Ecto neural progenitor cell (in vitro differentiated cells): Measurements from ENCODE around the gene PHLPP1.

Experiments
- DNase-seq: peaks from one replicate; pipeline ENCODE4 v3.0.0-alpha.2; 2018; ENCODE audit warnings: low spot score

Gene PHLPP1

GRCh38 chr18:63016270-63016669 lies 300.9 kb downstream of the PHLPP1 start:
- DNase-seq, result no peak

- DNase-seq, result no peak
Measured at GRCh38 chr18:63017076-63017475, 301.7 kb downstream of the PHLPP1 start.

DNA sequence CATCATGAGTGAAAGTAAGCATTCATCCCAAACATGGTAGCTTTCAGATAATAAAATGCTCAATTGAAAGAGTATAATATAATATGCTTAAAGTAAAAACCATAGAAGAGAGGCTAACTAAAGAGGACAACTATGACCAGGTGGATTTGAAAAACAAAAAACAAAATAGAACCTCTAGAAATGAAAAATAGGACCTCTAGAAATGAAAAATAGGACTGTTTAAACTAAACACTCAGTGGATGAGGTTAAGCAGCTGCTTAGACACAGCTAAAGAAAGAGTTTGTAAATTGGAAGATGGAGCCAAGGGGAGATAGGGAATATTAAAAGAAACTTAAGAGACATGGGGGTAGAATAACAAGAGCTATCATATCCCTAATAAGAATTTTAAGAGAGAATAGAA lies 302.6 kb downstream of the PHLPP1 start:
- DNase-seq, result no peak

DNA sequence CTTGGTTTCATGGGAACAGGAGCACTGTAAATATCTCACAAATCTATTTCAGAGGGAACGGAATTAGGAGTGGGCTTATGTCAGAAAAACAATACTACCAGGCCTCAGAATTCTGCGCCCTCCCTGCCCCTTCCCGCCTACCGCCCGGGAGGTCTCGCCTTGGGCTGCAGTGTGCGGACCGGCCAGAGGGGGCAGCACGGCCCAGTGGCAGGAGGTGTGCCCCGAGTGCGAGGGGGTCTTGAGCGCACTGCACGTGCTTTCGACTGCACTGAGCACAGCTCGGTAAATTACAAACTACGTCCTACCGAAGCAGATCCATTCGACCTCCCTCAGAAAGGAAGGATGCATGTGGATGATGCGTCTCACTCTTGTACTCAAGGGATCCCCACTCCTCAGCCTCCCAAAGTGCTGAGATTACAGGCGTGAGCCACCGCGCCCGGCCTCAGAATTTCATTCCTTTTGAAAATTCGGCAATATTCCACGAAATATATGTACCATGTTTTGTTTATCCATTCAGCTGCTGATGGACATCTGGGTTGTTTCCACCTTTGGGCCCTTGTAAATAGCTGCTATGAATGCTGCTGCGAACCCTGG lies 307.2 kb downstream of the PHLPP1 start:
- DNase-seq, result peak; percentile 73

DNA sequence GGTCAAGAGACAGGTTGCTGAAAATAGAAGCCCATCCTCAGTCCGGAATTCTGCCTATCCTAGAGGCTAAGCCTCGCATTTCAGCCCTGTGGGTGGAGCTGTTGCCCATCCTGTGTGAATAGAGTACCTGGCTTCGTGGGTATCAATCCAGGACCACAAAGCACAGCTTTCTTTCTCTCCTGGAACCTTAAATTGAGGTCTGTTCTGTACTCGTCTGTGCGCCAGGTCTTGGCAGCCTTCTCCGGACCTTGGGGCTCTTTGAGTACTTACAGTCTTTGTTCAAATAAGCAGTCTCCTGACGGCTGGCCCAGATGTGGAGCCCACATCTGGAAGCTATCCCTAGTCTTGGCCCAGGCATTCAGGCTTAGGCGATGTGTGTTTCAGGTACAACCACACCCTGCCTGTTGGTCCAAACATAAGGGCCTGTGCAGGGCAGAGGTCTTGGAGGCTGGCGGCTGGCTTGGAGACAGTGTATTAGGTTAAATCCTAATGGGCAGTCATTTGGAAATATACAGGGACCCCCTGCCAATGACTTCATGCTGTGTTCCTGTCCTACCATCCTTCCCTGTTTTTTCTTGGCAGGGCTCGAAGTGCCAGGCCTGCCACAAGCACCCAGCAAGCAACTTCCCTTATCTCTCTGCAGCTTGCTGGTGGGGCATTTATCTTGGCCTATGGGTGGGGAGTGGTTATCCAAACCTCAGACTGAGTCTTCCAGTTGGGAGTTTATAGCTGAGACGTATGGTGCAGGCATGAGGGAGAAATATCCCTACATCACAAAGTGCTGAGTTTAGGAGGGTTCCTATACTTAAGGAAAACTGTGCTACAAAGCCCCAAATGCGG lies 310.1 kb downstream of the PHLPP1 start:
- peak; percentile 60 for DNase-seq

DNA sequence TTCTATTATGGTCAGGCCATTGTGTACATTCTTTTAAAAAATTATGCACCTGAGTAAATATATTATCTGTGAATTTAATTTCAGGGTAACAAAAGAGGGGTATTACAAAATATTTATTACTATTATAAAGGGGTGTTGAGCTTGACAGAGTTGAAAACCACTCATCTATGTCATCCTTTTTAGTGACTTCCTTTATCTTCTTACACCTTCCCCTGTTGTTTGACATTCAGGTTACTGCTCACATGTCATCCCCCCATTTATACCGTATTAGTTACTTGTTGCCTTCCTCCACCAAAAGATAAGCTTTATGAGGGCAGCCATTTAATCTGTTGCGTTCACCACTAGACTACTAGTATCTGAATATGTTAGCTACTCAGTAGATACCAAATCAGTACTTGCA lies 313.0 kb downstream of the PHLPP1 start:
- DNase-seq, result no peak
